CD4-positive, alpha-beta memory T cell (primary cell): ENCODE data around the gene AP1AR. TPM values are rescaled to one million over a fixed set of nuclear protein-coding genes. Genes with fewer than 3 reads are reported as not detected.

Experiments used
- CTCF ChIA-PET: fragments of 350-600 bp; sonication (Branson Sonifier 250); formaldehyde crosslinking; loops from one replicate; lab custom pipeline; 2021; ENCODE audit warnings: inconsistent platforms; ENCODE audit not compliant: partially characterized antibody; lab: Charles Lee
- POLR2A ChIA-PET: fragments of 350-600 bp; sonication (Branson Sonifier 250); formaldehyde crosslinking; loops from one replicate; lab custom pipeline; 2021; ENCODE audit not compliant: partially characterized antibody; lab: Charles Lee
- DNase-seq, 5 donors: peaks; one replicate each; pipeline versions ENCODE4 v3.0.0 to v3.0.0-alpha.2; 2020 to 2022; ENCODE audit warnings: mixed read lengths in 1 of 5
- H3K27ac ChIP-seq: one replicate; pipeline ENCODE4 v1.7.0; 2013; ENCODE audit warnings: low read depth, low read length
- H3K27me3 ChIP-seq: 2 replicates; pipeline ENCODE4 v1.7.0; 2013; ENCODE audit warnings: mild to moderate bottlenecking, low read length, moderate library complexity; ENCODE audit not compliant: insufficient read depth
- H3K36me3 ChIP-seq: 2 replicates; pipeline ENCODE4 v1.7.0; 2013; ENCODE audit warnings: mild to moderate bottlenecking, low read length, moderate library complexity; ENCODE audit not compliant: insufficient read depth
- H3K4me1 ChIP-seq: 2 replicates; pipeline ENCODE4 v1.7.0; 2013; ENCODE audit warnings: mild to moderate bottlenecking, low read length, moderate library complexity; ENCODE audit not compliant: insufficient read depth
- H3K4me3 ChIP-seq, 2 donors: one replicate each; pipeline ENCODE4 v1.7.0; 2013; ENCODE audit warnings: low read length in 2 of 2, mild to moderate bottlenecking in 1 of 2
- H3K9me3 ChIP-seq, 2 donors: one replicate each; pipeline ENCODE4 v1.7.0; 2013; ENCODE audit warnings: low read length in 2 of 2, control low read depth in 1 of 2; ENCODE audit not compliant: control insufficient read depth in 1 of 2
- H3K27ac Mint-ChIP-seq, 7 donors: one replicate each; pipeline ENCODE4 v1.8.0; 2020 to 2021; ENCODE audit warnings: mixed read lengths in 7 of 7, mild to moderate bottlenecking in 6 of 7, inconsistent platforms in 3 of 7, moderate library complexity in 3 of 7
- H3K27me3 Mint-ChIP-seq, 2 donors: one replicate each; pipeline ENCODE4 v1.8.0; 2020 to 2021; ENCODE audit warnings: mixed read lengths in 2 of 2
- H3K36me3 Mint-ChIP-seq, 2 donors: one replicate each; pipeline ENCODE4 v1.8.0; 2020 to 2021; ENCODE audit warnings: mixed read lengths in 2 of 2, inconsistent platforms in 1 of 2, mild to moderate bottlenecking in 1 of 2
- H3K4me1 Mint-ChIP-seq, 4 donors: one replicate each; pipeline ENCODE4 v1.8.0; 2020 to 2021; ENCODE audit warnings: mixed read lengths in 4 of 4, mild to moderate bottlenecking in 1 of 4
- H3K4me3 Mint-ChIP-seq, 8 donors: one replicate each; pipeline ENCODE4 v1.8.0; 2020 to 2021; ENCODE audit warnings: mixed read lengths in 8 of 8, mild to moderate bottlenecking in 7 of 8, moderate library complexity in 6 of 8, inconsistent platforms in 3 of 8
- H3K9me3 Mint-ChIP-seq, 8 donors: one replicate each; pipeline ENCODE4 v1.8.0; 2020 to 2021; ENCODE audit warnings: mixed read lengths in 8 of 8, mild to moderate bottlenecking in 5 of 8, inconsistent platforms in 3 of 8, moderate library complexity in 1 of 8
- intact Hi-C: fragments of 100-400 bp; cut with micrococcal nuclease; formaldehyde crosslinking; loops from one replicate; pipeline ENCODE4 v1.15.1; 2023
- polyA plus RNA-seq, 2 donors: library from polyadenylated mRNA; unstranded; fragments of 300-500 nt; fragmentation: Illumina TruSeq; gene quantifications; one replicate each; pipeline ENCODE4 v1.2.3, GENCODE V29; 2021
- total RNA-seq, 2 experiments: library from RNA; stranded (reverse); gene quantifications; one replicate each; pipeline ENCODE4 v1.2.3, GENCODE V29; 2021

AP1AR gene
- total and polyA plus RNA-seq, 4 experiments from 2014 or later: 20.3 to 25.3 (median 22.8) TPM

DNA sequence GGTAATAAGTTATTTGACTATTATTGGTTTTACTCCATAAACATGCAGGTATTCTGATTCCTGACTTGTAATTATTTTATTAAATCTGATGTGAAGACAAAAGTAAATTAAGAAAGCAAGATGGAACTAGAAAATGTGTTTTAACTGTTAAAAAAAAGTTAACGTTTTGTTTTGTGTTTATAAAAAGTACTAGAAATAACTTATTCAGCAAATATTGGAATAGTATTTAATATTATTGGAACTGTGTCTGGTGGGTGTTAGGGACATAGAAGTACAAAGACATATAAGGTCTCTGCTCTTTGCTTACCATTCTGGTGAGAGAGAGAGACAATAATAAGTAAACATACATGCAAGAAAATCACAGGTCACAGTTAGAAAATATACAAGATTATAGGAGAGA, 38.5 kb downstream of the AP1AR start:
- Histone ChIP-seq H3K27ac (no peak overlapping the region), H3K36me3 (no peaks in the 10 kb centered on the region), H3K27me3 (no peaks in the 10 kb centered on the region), H3K4me3 (no peak overlapping the region), H3K4me1 (no peaks in the 10 kb centered on the region), H3K9me3 (no peaks in the 10 kb centered on the region)
- Mint-ChIP-seq H3K27me3 (no peaks in the 10 kb centered on the region), H3K36me3 (peaks cover 10 to 11% of the 10 kb centered on the region in 2 donors), H3K9me3 (no peaks in the 10 kb centered on the region), H3K4me1 (peaks cover 9 to 31% (median 22%) of the 10 kb centered on the region in 4 donors), H3K4me3 (no peak overlapping the region), H3K27ac (no peak overlapping the region)
- DNase-seq: no peak
- POLR2A ChIA-PET: interaction anchor here (1.0 to 2.5 kb wide), 2 partner anchors 14 to 16 kb away, joined by 4 to 6 read pairs; partner anchors contain the start of gene TIFA
- intact Hi-C loops: loop anchor here (2.0 kb wide), 1 partner anchor 15 kb away; the partner anchor contains the start of gene TIFA
- CTCF ChIA-PET: no interaction called here

DNA sequence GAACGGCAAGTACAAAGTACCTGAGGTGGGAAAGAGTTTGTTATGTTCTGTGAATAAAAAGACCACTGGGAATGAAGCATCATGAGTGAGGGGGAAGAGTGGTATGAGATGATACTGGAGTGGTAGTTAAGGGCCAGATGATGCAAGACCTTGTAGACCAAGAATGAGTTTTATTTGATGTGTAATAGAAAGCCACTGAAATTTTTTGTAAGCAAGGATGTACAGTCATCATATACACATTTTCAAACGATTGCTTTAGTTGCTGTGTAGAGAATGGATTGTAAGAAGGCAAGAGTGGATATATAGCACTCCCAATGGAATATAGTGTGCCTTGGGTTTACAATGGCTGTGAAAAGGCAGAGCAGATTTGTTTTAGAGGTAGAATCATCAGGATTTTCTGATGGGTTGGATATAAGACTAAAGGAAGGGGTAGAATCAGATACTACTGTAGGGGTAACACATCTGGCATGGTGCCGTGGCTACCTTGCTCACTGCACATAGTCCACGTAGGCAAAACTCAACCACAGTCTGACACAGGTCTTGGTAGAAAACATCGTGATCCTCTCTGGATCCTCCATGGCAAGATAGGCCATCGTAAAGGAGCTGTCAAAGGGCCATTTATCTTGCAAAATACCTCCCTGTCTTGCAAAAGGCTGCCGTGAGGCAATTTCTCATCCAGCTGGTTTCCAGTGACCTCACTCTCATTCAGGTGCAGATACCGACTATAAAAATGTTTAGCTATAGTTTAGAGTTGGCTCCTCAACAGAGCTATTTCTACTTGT, 39.2 kb downstream of the AP1AR start:
- ChIA-PET POLR2A (interaction anchor here (1.0 to 2.5 kb wide), 3 partner anchors 13 to 17 kb away, joined by 3 to 6 read pairs (median 4); partner anchors contain the start of gene TIFA), CTCF (interaction anchor here (1.3 to 1.9 kb wide), 4 partner anchors 9 to 333 kb away, joined by 3 to 5 read pairs (median 4); partner anchors contain the start of gene TIFA)
- no peaks in the 10 kb centered on the region for H3K27me3 Mint-ChIP-seq
- no peak overlapping the region for H3K4me3 Mint-ChIP-seq
- no peak overlapping the region for H3K27ac ChIP-seq
- no peaks in the 10 kb centered on the region for H3K4me1 ChIP-seq
- peak overlapping the region in 5 of 7 donors; percentile 4 to 45 (median 37) for H3K27ac Mint-ChIP-seq
- DNase-seq: no peak
- H3K36me3 ChIP-seq: no peaks in the 10 kb centered on the region
- no peaks in the 10 kb centered on the region for H3K27me3 ChIP-seq
- H3K4me3 ChIP-seq: no peak overlapping the region
- intact Hi-C loops: loop anchor here (2.0 kb wide), 1 partner anchor 14 kb away; the partner anchor contains the start of gene TIFA
- H3K4me1 Mint-ChIP-seq: peaks cover 11 to 34% (median 23%) of the 10 kb centered on the region in 4 donors
- H3K9me3 Mint-ChIP-seq: no peaks in the 10 kb centered on the region
- H3K9me3 ChIP-seq: no peaks in the 10 kb centered on the region
- peaks cover 16% of the 10 kb centered on the region in 2 donors for H3K36me3 Mint-ChIP-seq

DNA sequence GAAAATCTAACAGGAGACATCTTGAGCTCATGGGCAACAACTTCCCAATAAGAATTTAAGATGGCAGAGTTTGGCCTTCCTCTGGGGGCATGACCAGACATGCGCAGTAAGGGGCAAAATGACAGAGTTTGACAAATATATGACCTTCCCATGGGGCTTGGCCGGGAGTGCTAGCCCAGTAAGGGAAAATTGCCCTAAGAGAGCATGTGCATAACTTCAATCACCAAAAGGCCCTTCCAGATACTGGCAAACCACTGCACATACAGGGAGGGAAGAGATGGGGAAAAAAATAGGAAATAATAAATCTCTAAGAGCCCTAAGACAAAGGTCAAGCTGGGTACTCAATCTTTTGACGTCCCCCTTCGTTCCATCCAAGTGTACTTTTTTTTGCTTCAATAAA, 40.7 kb downstream of the AP1AR start:
- peaks cover 22 to 25% of the 10 kb centered on the region in 2 donors for H3K36me3 Mint-ChIP-seq
- POLR2A ChIA-PET: interaction anchor here (2.5 kb wide), 1 partner anchor 14 kb away, joined by 6 read pairs; the partner anchor contains the start of gene TIFA
- Histone ChIP-seq H3K27me3 (no peaks in the 10 kb centered on the region), H3K4me3 (no peak overlapping the region), H3K27ac (no peak overlapping the region), H3K4me1 (no peaks in the 10 kb centered on the region), H3K36me3 (no peaks in the 10 kb centered on the region), H3K9me3 (no peaks in the 10 kb centered on the region)
- CTCF ChIA-PET: interaction anchor here (1.3 to 1.9 kb wide), 4 partner anchors 8 to 332 kb away, joined by 3 to 5 read pairs (median 4); partner anchors contain the start of gene TIFA
- no peak for DNase-seq
- peak overlapping the region in 5 of 7 donors; percentile 9 to 84 (median 23) for H3K27ac Mint-ChIP-seq
- no peak overlapping the region for H3K4me3 Mint-ChIP-seq
- intact Hi-C loops: no loop called here
- H3K27me3 Mint-ChIP-seq: no peaks in the 10 kb centered on the region
- H3K9me3 Mint-ChIP-seq: no peaks in the 10 kb centered on the region
- H3K4me1 Mint-ChIP-seq: peaks cover 15 to 43% (median 28%) of the 10 kb centered on the region in 4 donors

DNA sequence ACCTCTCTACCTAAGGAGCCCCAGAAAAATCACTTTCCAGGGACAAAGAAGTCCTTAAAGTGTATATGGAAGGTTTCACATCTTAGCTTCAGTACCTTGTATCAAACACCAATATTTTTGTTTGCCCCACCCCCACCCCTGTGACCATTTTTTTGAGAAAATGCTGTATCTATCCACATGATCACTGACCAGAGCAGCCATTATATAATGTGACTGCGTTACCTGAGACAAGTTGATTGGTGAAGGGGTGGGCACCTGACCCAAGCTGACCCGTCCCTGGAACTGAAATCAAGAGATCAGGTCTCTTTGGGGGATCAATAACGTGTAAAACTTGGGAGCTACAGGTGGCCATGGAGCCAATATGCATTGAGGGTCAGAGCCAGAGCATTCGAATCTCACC, 43.4 kb downstream of the AP1AR start:
- Histone ChIP-seq H3K4me3 (no peak overlapping the region), H3K4me1 (peaks cover 22% of the 10 kb centered on the region), H3K9me3 (no peaks in the 10 kb centered on the region), H3K27ac (no peak overlapping the region), H3K27me3 (no peaks in the 10 kb centered on the region), H3K36me3 (no peaks in the 10 kb centered on the region)
- peaks cover 24 to 40% of the 10 kb centered on the region in 2 donors for H3K36me3 Mint-ChIP-seq
- ChIA-PET CTCF (interaction anchor here (0.9 to 1.7 kb wide), 5 partner anchors 9 to 61 kb away, joined by 3 to 4 read pairs (median 3); partner anchors contain the start of gene TIFA), POLR2A (interaction anchor here (1.5 to 2.5 kb wide), 2 partner anchors 9 to 12 kb away, joined by 3 to 12 read pairs; partner anchors contain the start of gene TIFA)
- peak overlapping the region in 5 of 7 donors; percentile 32 to 78 (median 38) for H3K27ac Mint-ChIP-seq
- H3K9me3 Mint-ChIP-seq: no peaks in the 10 kb centered on the region
- DNase-seq: no peak
- H3K4me1 Mint-ChIP-seq: peaks cover 25 to 70% (median 42%) of the 10 kb centered on the region in 4 donors
- no peaks in the 10 kb centered on the region for H3K27me3 Mint-ChIP-seq
- H3K4me3 Mint-ChIP-seq: no peak overlapping the region
- intact Hi-C loops: no loop called here

DNA sequence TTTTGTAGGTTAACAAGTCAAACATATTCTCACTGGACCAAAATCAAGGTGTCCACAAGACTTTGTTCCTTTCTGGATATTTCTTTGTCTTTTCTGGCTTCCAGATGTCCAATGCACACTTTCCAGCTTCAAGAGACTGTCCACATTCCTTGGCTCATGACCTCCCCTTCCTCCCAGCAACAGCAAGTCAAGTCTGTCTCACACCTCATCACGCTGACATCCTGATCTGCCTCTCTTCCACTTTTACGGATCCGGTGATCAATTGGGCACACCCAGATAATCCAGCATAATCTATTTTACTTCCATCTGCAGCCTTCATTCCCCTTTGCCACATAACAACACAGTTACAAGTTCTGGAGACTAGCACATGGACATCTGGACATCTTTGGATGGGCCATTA, 44.5 kb downstream of the AP1AR start:
- Mint-ChIP-seq H3K4me1 (peaks cover 24 to 77% (median 47%) of the 10 kb centered on the region in 4 donors), H3K9me3 (no peaks in the 10 kb centered on the region)

DNA sequence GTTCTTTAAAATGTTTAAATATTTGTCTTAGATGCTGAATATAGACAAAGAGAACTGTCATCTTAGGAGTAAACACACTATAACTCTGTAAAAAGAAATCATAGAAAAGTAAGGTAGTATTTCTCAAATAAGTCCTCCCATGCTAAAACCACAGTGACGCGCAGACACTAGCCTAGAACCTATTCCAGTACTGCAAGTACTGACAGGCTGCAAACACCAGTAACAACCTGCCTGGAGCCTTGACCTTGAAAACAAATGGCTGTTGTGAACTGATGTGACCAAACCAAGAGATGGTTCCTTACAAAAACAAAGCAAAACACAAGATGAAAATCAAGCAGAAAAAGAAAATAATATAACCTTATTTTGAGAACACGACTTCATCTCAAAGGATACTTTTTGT, 45.6 kb downstream of the AP1AR start:
- H3K4me3 Mint-ChIP-seq: peak overlapping the region in 1 of 8 donors; percentile 33

More for the DNA sequence above, 44.5 kb downstream of the AP1AR start:
- intact Hi-C loops: loop anchor here (1.0 kb wide), 1 partner anchor 8 kb away; no protein-coding TSS in a partner anchor
- H3K27ac Mint-ChIP-seq: peak overlapping the region in 3 of 7 donors; percentile 24 to 82 (median 54)
- H3K27me3 ChIP-seq: no peaks in the 10 kb centered on the region
- ChIA-PET CTCF (no interaction called here), POLR2A (interaction anchor here (1.5 to 1.6 kb wide), 2 partner anchors 8 to 11 kb away, joined by 3 to 5 read pairs; no protein-coding TSS in a partner anchor)
- H3K4me1 ChIP-seq: peaks cover 33% of the 10 kb centered on the region
- H3K36me3 ChIP-seq: no peaks in the 10 kb centered on the region
- no peaks in the 10 kb centered on the region for H3K9me3 ChIP-seq
- no peak overlapping the region for H3K27ac ChIP-seq
- DNase-seq: no peak
- H3K4me3 Mint-ChIP-seq: no peak overlapping the region
- no peaks in the 10 kb centered on the region for H3K27me3 Mint-ChIP-seq
- H3K36me3 Mint-ChIP-seq: peaks cover 24 to 38% of the 10 kb centered on the region in 2 donors
- H3K4me3 ChIP-seq: no peak overlapping the region

More for the DNA sequence above, 45.6 kb downstream of the AP1AR start:
- ChIA-PET CTCF (interaction anchor here (1.4 kb wide), 1 partner anchor 43 kb away, joined by 3 read pairs; no protein-coding TSS in a partner anchor), POLR2A (interaction anchor here (1.6 kb wide), 1 partner anchor 10 kb away, joined by 5 read pairs; no protein-coding TSS in a partner anchor)
- no peaks in the 10 kb centered on the region for H3K9me3 Mint-ChIP-seq
- H3K27ac Mint-ChIP-seq: peak overlapping the region in 6 of 7 donors; percentile 26 to 81 (median 60)
- Histone ChIP-seq H3K9me3 (no peaks in the 10 kb centered on the region), H3K4me3 (no peak overlapping the region), H3K4me1 (peaks cover 44% of the 10 kb centered on the region), H3K36me3 (no peaks in the 10 kb centered on the region), H3K27ac (no peak overlapping the region), H3K27me3 (no peaks in the 10 kb centered on the region)
- DNase-seq: no peak
- no peaks in the 10 kb centered on the region for H3K27me3 Mint-ChIP-seq
- intact Hi-C loops: no loop called here
- peaks cover 34 to 44% of the 10 kb centered on the region in 2 donors for H3K36me3 Mint-ChIP-seq
- H3K4me1 Mint-ChIP-seq: peaks cover 31 to 78% (median 56%) of the 10 kb centered on the region in 4 donors
